Lung (tissue), 12 donors: ENCODE data around the gene TNFAIP8L3. TPM values are rescaled to one million over a fixed set of nuclear protein-coding genes. Genes with fewer than 3 reads are reported as not detected.

Source experiments
- ATAC-seq: fragments of 200-7000 bp; cut with Tn5 transposase; one replicate; pipeline ENCODE4 v1.9.1; 2020; ENCODE audit warnings: moderate number of reproducible peaks; ENCODE audit not compliant: insufficient read depth, low FRiP score
- DNase-seq, 3 donors: peaks; one replicate each; pipeline ENCODE4 v3.0.0-alpha.2; 2013 to 2017
- H3K27ac ChIP-seq, 2 donors: one replicate each; pipeline ENCODE4 v1.5.1; 2013; ENCODE audit warnings: mild to moderate bottlenecking in 2 of 2, moderate library complexity in 2 of 2, control low read depth in 1 of 2, inconsistent platforms in 1 of 2, low read depth in 1 of 2, low read length in 1 of 2
- H3K27me3 ChIP-seq, 3 donors: one replicate each; pipeline ENCODE4 v1.5.1; 2013; ENCODE audit warnings: low read length in 2 of 3; ENCODE audit not compliant: control insufficient read depth in 3 of 3, insufficient read depth in 3 of 3
- H3K36me3 ChIP-seq, 4 donors: one replicate each; pipeline ENCODE4 v1.5.1; 2013; ENCODE audit warnings: low read length in 4 of 4, mild to moderate bottlenecking in 1 of 4, moderate library complexity in 1 of 4; ENCODE audit not compliant: control insufficient read depth in 4 of 4, insufficient read depth in 4 of 4
- H3K4me1 ChIP-seq, 5 donors: one replicate each; pipeline ENCODE4 v1.5.1; 2013; ENCODE audit warnings: low read length in 5 of 5, mild to moderate bottlenecking in 2 of 5, moderate library complexity in 1 of 5; ENCODE audit not compliant: control insufficient read depth in 5 of 5, insufficient read depth in 5 of 5
- H3K4me3 ChIP-seq: one replicate; pipeline ENCODE4 v1.5.1; 2013; ENCODE audit warnings: mild to moderate bottlenecking, control low read depth, moderate library complexity
- H3K9ac ChIP-seq, 2 donors: one replicate each; pipeline ENCODE4 v1.5.1; 2013; ENCODE audit warnings: low read length in 2 of 2, control low read depth in 1 of 2; ENCODE audit not compliant: insufficient read depth in 1 of 2
- H3K9me3 ChIP-seq, 4 donors: one replicate each; pipeline ENCODE4 v1.5.1; 2013; ENCODE audit warnings: low read length in 3 of 4, mild to moderate bottlenecking in 1 of 4, moderate library complexity in 1 of 4; ENCODE audit not compliant: control insufficient read depth in 4 of 4, insufficient read depth in 3 of 4
- WGBS, 2 donors: extraction: QIAGEN DNeasy Blood & Tissue Kit; methylation state at CpG; one replicate each; pipeline ENCODE4 v1.1.7; 2013; 5-methylcytosine and 5-hydroxymethylcytosine counted together
- polyA plus RNA-seq, 2 donors: library from polyadenylated mRNA; stranded (reverse); fragments of 200-250 nt; gene quantifications; one replicate each; pipeline ENCODE4 v1.2.1, GENCODE V29; 2013
- total RNA-seq, 2 donors: library from RNA; depleted of rRNA in 1 of 2; stranded (reverse); fragments of >200 nt in 1 of 2; gene quantifications; one replicate each; pipeline ENCODE4 v1.2.1, GENCODE V29; 2014 to 2021
- TF ChIP-seq, protein P1 (sequence below): IDR thresholded peaks from 2 replicates; pipeline ENCODE4 v1.5.1; 2012; ENCODE audit warnings: mild to moderate bottlenecking; ENCODE audit errors: control extremely low read depth, extremely low read depth
- donor health status: control.
- donor health status: control.
- donor health status: Bipolar disorder and iron deficiency.
- donor health status: healthy.
- donor health status: DM: yes; HTN: yes; CAD: no.

The TNFAIP8L3 gene
- total and polyA plus RNA-seq, 4 donors = 3.7 to 20.5 (median 9.9) TPM

GRCh38 chr15:51107612-51108011 is 12.9 kb upstream of the TNFAIP8L3 start:
- H3K27ac ChIP-seq = no peak overlapping the region
- H3K27me3 ChIP-seq = peaks cover 0 to 8% (median 0%) of the 10 kb centered on the region in 3 donors
- H3K36me3 ChIP-seq = no peaks in the 10 kb centered on the region
- H3K9me3 ChIP-seq = no peaks in the 10 kb centered on the region
- no peak overlapping the region for H3K4me3 ChIP-seq
- WGBS, 2 donors = 89 to 90% methylated on average over 3 of the region's 3 CpGs
- DNase-seq (no peak), ATAC-seq (no peak)
- TF ChIP-seq, protein P1, sequence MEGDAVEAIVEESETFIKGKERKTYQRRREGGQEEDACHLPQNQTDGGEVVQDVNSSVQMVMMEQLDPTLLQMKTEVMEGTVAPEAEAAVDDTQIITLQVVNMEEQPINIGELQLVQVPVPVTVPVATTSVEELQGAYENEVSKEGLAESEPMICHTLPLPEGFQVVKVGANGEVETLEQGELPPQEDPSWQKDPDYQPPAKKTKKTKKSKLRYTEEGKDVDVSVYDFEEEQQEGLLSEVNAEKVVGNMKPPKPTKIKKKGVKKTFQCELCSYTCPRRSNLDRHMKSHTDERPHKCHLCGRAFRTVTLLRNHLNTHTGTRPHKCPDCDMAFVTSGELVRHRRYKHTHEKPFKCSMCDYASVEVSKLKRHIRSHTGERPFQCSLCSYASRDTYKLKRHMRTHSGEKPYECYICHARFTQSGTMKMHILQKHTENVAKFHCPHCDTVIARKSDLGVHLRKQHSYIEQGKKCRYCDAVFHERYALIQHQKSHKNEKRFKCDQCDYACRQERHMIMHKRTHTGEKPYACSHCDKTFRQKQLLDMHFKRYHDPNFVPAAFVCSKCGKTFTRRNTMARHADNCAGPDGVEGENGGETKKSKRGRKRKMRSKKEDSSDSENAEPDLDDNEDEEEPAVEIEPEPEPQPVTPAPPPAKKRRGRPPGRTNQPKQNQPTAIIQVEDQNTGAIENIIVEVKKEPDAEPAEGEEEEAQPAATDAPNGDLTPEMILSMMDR = no peak
- H3K9ac ChIP-seq = no peak overlapping the region
- peaks cover 0 to 29% (median 7%) of the 10 kb centered on the region in 5 donors for H3K4me1 ChIP-seq

- H3K4me3 ChIP-seq = no peak overlapping the region
- H3K27ac ChIP-seq = no peak overlapping the region
- TF ChIP-seq, protein P1 = no peak
- H3K4me1 ChIP-seq = peaks cover 0 to 29% (median 7%) of the 10 kb centered on the region in 5 donors
- no peak overlapping the region for H3K9ac ChIP-seq
- ATAC-seq (no peak), DNase-seq (peak in 2 of 3 donors; percentile 54 to 56)
- no peaks in the 10 kb centered on the region for H3K9me3 ChIP-seq
- H3K36me3 ChIP-seq = no peaks in the 10 kb centered on the region
- peaks cover 0 to 8% (median 0%) of the 10 kb centered on the region in 3 donors for H3K27me3 ChIP-seq
Observed at GRCh38 chr15:51106481-51106880, 11.8 kb upstream of the TNFAIP8L3 start.

- H3K27ac ChIP-seq = no peak overlapping the region
- peaks cover 0 to 29% (median 7%) of the 10 kb centered on the region in 5 donors for H3K4me1 ChIP-seq
- no peak overlapping the region for H3K9ac ChIP-seq
- no peak overlapping the region for H3K4me3 ChIP-seq
- TF ChIP-seq, protein P1 = no peak
- no peak for ATAC-seq
- H3K27me3 ChIP-seq = peaks cover 0 to 16% (median 0%) of the 10 kb centered on the region in 3 donors
- no peaks in the 10 kb centered on the region for H3K36me3 ChIP-seq
- 54 to 80% methylated on average over 4 of the region's 4 CpGs for WGBS, 2 donors
- no peaks in the 10 kb centered on the region for H3K9me3 ChIP-seq
- DNase-seq = no peak
Observed at GRCh38 chr15:51105430-51106016, 10.8 kb upstream of the TNFAIP8L3 start.

GRCh38 chr15:51104512-51104911 is 9.8 kb upstream of the TNFAIP8L3 start:
- peaks cover 0 to 22% (median 0%) of the 10 kb centered on the region in 3 donors for H3K27me3 ChIP-seq
- peak in 2 of 3 donors; percentile 31 to 63 for DNase-seq
- 52 to 72% methylated on average over 3 of the region's 3 CpGs for WGBS, 2 donors
- ATAC-seq = peak; percentile 70
- no peaks in the 10 kb centered on the region for H3K9me3 ChIP-seq
- H3K4me3 ChIP-seq = no peak overlapping the region
- H3K9ac ChIP-seq = no peak overlapping the region
- TF ChIP-seq, protein P1 = no peak
- no peaks in the 10 kb centered on the region for H3K36me3 ChIP-seq
- peaks cover 0 to 29% (median 7%) of the 10 kb centered on the region in 5 donors for H3K4me1 ChIP-seq
- H3K27ac ChIP-seq = peak overlapping the region in 1 of 2 donors; percentile 2
